Measurements from ENCODE around the gene BMPR1B.

DNA sequence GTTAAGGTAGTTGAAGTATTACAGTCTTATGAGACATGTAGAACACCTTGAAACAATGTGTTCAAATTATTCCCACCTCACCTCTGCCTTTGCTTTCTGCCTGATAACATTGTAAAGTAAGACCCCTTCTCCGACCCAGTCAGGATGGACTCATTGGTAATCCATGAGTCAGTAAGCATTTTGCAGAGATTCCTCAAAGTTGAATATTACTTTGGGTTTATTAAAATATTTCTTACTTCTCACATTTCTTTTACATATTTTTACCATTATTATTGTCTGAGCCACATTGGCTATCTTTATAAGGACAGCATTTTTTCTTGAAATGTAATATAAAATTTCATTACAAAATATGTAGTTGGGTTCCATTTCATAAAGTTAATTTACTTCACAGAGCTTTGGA lies 201.6 kb downstream of the BMPR1B start:
- TF ChIP-seq POLR2AphosphoS5 (IDR thresholded peaks at IDR 0.05; ENCODE audit: low read depth, low read length), result no peak
- TF ChIP-seq REST (IDR thresholded peaks at IDR 0.05; ENCODE audit: low read depth), result no peak
- no peak for TF ChIP-seq CTCF (IDR thresholded peaks at IDR 0.05 in 2 of 3, conservative IDR thresholded peaks at IDR 0.05 in 1 of 3; ENCODE audit: borderline replicate concordance in 1 of 3, insufficient read depth in 1 of 3, low read depth in 2 of 3, low read length in 2 of 3)
- no peak for TF ChIP-seq ZNF274 (IDR thresholded peaks at IDR 0.05; ENCODE audit: low read depth, low read length)
- TF ChIP-seq ZFX (IDR thresholded peaks at IDR 0.05), result no peak
- TF ChIP-seq EZH2phosphoT487 (IDR thresholded peaks at IDR 0.05; ENCODE audit: borderline replicate concordance), result no peak
- no peak for TF ChIP-seq MAX (IDR thresholded peaks at IDR 0.05)
- TF ChIP-seq POLR2A (IDR thresholded peaks at IDR 0.05; ENCODE audit: borderline replicate concordance, extremely low read depth, insufficient read depth, insufficient read length), result no peak
- TF ChIP-seq SIN3A (IDR thresholded peaks at IDR 0.05; ENCODE audit: low read depth), result no peak
- no peak for TF ChIP-seq YY1 (IDR thresholded peaks at IDR 0.05; ENCODE audit: extremely low read depth, insufficient replicate concordance, low read depth, low read length)
- no peak for TF ChIP-seq CEBPB (IDR thresholded peaks at IDR 0.05; ENCODE audit: low read depth)
- no peak for TF ChIP-seq EZH2 (IDR thresholded peaks at IDR 0.05)
- TF ChIP-seq ATF3 (IDR thresholded peaks at IDR 0.05), result no peak
- TF ChIP-seq TCF7L2 (IDR thresholded peaks at IDR 0.05; ENCODE audit: borderline replicate concordance, extremely low read depth, insufficient read depth, insufficient read length), result no peak

Measured in HCT116 (cell line).